LNCAP (cell line): ENCODE data around the gene SLC15A4.

Experiments
- CTCF ChIP-seq: fragments of 450-650 bp; IDR thresholded peaks from 2 replicates; pipeline ENCODE4 v1.5.1; 2017; ENCODE audit warnings: mild to moderate bottlenecking

Gene SLC15A4

GRCh38 chr12:128859311-128859710, 35.6 kb upstream of the SLC15A4 start:
- TF ChIP-seq CTCF, result no peak

- no peak for TF ChIP-seq CTCF
Observed at GRCh38 chr12:128857133-128857763, 33.5 kb upstream of the SLC15A4 start.

GRCh38 chr12:128856791-128857078, 33.0 kb upstream of the SLC15A4 start:
- TF ChIP-seq CTCF, result no peak

- TF ChIP-seq CTCF, result no peak
Observed at GRCh38 chr12:128856035-128856790, 32.5 kb upstream of the SLC15A4 start.

GRCh38 chr12:128853600-128854197, 29.9 kb upstream of the SLC15A4 start:
- TF ChIP-seq CTCF, result no peak

- no peak for TF ChIP-seq CTCF
Observed at GRCh38 chr12:128852885-128853599, 29.3 kb upstream of the SLC15A4 start, which contains the start of gene GLT1D1. GLT1D1 (plus strand) TSS chr12:128853478; CDS start chr12:128853582, 104 bp downstream.

- no peak for TF ChIP-seq CTCF
Observed at GRCh38 chr12:128852026-128852698, 28.4 kb upstream of the SLC15A4 start.
